Measurements from ENCODE around the gene ITPR3.

- TF ChIP-seq CTCF (IDR thresholded peaks at IDR 0.05) (no peak), EZH2phosphoT487 (IDR thresholded peaks at IDR 0.05; ENCODE audit: borderline replicate concordance, low read depth) (no peak), YY1 (IDR thresholded peaks at IDR 0.05; ENCODE audit: low read depth) (no peak), SIN3A (IDR thresholded peaks at IDR 0.05; ENCODE audit: borderline replicate concordance, low read depth, low read length) (no peak)
Observed at GRCh38 chr6:33693186-33694105, 72.3 kb downstream of the ITPR3 start.
